ELR (cell line): ENCODE data around the gene PDCD1LG2.

Experiments
- DNase-seq: peaks from one replicate; pipeline ENCODE4 v3.0.0-alpha.2; 2015; ENCODE audit warnings: low read depth

The PDCD1LG2 gene

DNA sequence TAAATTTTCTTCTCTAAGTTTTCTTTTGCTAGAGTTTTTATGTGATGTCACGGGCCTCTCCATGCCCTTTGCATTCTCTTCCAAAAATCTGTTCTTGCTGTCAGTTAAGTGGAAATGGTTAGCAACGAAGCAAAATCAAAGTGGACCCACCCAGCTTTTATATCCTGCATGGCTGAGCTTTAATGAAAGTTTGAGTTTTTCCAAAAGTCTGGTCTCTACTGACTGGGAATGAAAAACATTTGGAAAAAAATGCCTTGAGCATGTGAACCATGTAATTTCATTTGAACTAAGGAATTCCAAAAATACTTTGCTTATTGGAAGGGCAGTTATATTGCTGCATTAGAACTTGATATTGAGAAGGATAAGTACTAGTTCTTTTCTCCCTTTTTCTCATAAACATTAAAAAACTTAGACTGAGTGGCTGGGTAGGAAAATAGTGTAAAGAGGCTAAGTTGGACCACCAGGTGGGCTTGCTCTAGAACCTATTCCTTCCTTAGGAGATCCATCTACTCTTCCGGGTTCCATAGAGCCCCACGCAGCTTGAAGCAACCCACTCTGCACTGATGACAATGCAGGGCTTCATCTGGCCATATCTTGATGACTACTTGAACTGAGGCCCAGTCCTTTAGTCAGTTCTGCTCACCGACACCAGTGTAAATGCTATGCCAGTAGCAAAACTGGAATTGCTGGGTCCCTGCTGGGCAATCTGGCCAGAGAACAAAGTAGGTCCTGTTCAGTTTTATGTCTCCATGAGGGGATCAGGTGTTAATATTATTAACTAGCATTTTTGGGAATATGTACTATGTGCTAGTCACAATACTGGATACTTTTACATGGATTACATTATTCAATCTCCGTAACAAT is 101.2 kb downstream of the PDCD1LG2 start:
- no peak for DNase-seq

GRCh38 chr9:5612185-5612530 is 101.8 kb downstream of the PDCD1LG2 start:
- DNase-seq = no peak

DNA sequence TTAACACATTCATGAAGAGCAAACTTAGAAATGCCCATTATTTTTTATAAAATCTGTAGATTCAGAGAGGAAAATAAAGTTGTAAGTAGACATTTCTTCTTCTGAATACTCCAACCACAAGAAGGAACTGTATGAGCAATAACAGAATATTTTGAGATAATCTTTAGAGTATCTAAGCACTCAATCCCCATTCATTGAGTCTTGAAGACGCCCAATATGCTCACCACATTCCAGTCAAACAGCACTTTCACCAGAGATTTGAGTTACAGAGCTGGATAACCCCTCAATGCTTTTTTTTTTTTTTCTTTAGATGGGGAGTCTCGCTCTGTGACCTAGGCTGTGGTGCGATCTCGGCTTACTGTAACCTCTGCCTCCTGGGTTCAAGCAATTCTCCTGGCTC is 103.9 kb downstream of the PDCD1LG2 start:
- DNase-seq = no peak

GRCh38 chr9:5614985-5615384 is 104.7 kb downstream of the PDCD1LG2 start:
- DNase-seq = no peak

DNA sequence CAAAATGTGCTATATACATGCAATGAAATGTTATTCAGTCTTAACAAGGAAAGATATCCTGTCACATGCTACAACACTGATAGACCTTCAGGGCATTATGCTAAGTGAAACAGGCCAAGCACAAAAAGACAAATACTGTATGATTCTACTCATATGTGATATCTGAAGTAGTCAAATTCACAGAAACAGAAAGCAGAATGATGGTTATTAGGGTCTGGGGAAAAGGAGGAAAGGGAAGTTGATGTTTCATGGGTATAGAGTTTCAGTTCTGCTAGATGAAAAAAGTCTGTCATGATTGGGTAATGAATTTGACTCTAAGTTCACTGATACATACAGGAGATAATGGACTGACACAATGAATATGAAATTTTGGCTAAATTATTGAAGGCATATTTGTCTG is 107.4 kb downstream of the PDCD1LG2 start:
- DNase-seq = no peak

GRCh38 chr9:5620494-5620893 is 110.2 kb downstream of the PDCD1LG2 start:
- no peak for DNase-seq
